Smooth muscle cell of trachea (primary cell): ENCODE measurements around the gene TGFBR1. TPM values are rescaled to one million over a fixed set of nuclear protein-coding genes. Genes with fewer than 3 reads are reported as not detected.

Experiments
- total RNA-seq: library from RNA; depleted of rRNA; stranded (reverse); fragments of >200 nt; gene quantifications from 2 replicates; pipeline ENCODE4 v1.2.1, GENCODE V29; 2014

The TGFBR1 gene
- total RNA-seq: 32.3 and 49.3 TPM in 2 replicates

GRCh38 chr9:99104459-99105151 lies at the start of gene TGFBR1:
Gene TGFBR1, plus strand, starts transcription at chr9:99105113. Its CDS starts 93 bp downstream, at chr9:99105206.

Other genes starting within 250 kb of the TGFBR1 start
- 12.6 and 15.1 TPM in 2 replicates for gene COL15A1, start 161.2 kb upstream of the TGFBR1 start, total RNA-seq
- gene ALG2, start 116.8 kb downstream of the TGFBR1 start, total RNA-seq: 38.7 and 58.9 TPM in 2 replicates
- 72.6 and 92.1 TPM in 2 replicates for gene SEC61B, start 117.2 kb downstream of the TGFBR1 start, total RNA-seq